Glomerular visceral epithelial cell (primary cell): Measurements from ENCODE around the gene PADI2.

ENCODE experiments used
- DNase-seq: peaks from one replicate; pipeline ENCODE4 v3.0.0-alpha.2; 2016; ENCODE audit errors: extremely low spot score

PADI2 gene

GRCh38 chr1:17081439-17081838 is 37.8 kb downstream of the PADI2 start:
- no peak for DNase-seq

DNA sequence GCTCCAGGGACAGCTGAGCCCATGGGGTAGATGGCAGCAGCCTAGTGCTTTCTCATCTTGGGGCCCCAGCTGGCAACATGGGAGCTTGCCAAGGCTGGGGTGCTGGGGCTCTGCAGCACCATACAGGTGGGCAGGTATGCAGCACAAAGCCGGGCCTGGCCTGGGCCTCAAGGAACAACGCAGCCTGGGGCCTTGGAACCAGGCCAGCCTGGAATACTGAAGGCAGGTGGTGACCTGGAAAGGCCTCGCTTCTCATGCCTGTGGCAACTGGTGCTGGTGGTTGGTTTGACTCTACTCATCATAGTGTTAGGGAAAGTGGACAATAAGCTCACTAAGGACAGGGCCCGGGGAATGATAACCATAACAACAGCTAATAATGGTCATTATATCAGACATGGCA is 38.4 kb downstream of the PADI2 start:
- no peak for DNase-seq

GRCh38 chr1:17080085-17080759 is 39.0 kb downstream of the PADI2 start:
- DNase-seq, result no peak

GRCh38 chr1:17078991-17079868 is 40.0 kb downstream of the PADI2 start:
- no peak for DNase-seq

DNA sequence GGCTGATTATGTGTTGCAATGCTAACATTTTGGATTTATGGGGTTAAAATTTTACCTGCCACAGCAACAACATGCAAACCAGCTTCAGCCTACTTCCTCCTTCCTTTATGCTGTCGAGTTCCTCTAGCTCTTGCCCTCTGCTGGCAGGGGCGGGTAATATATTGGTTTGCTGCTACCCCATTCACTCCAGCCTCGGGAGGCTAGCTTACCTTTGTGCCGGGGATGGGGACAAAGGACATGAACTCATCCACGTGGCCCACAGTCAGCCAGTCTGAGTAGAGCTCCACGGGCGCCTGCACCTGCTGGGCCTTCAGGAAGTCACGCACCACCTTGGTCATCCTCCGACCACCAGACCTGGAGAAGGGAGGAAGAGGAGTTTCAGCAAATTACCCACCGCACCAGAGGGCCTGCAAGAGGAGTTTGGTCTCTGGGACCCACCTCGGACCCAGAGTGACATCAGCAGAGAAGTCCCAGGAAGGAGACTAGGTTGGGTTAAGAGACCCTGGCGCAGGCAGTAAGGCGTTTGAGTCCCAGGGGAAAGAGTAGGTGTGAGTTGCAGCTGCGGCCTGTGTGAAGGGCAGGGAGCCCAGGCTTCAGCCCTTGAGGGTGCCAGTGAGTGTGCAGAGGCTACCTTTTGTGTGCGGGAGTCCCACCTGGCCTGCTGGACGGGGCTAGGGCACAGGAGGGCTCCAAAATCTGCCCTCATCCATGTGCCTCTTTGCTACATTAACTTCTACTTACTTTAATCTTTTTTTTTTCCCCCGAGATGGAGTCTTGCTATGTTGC is 43.6 kb downstream of the PADI2 start:
- peak; percentile 36 for DNase-seq

DNA sequence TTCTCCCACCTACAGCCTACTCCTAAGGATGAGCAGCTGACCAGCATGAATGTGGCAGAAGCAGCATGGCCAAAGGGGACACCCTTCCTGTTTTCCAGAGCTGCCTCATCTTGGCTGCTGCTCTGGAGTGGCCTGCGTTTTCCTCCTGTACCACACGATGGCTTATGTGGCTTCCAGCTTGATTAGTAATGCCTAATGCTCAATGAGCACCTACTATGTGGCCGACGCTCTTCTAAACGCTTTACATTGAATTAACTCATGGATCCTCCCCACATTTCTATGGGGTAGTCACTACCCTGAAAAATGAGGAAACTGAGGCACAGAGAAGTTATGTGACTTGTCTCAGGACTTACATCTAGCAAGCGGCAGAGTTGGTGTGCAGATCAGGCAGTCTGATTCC is 47.5 kb downstream of the PADI2 start:
- DNase-seq, result no peak

GRCh38 chr1:17070163-17070525 is 49.1 kb downstream of the PADI2 start:
- no peak for DNase-seq

- no peak for DNase-seq
These were observed 49.6 kb downstream of the PADI2 start for GRCh38 chr1:17069452-17070162.

DNA sequence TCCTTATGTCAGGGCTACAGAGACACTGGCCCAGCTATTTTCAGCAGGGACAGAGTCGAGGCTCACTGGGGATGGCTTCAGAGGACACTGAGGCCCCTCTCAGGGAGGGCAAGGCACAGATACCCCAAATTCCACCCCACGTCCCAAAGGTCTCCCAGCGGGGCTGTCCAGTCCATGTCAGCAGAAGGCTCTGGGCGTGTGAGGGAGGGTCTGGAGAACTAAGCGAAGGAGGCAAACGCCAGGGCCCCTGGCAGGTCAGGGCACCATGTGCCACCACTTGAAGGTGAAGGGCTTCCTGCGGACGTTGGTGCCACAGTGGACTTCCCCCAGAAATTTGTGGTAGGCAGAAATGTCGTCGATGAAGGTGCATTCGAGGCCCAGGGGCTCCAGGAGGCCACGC is 50.5 kb downstream of the PADI2 start:
- DNase-seq, result no peak

- DNase-seq, result no peak
These were observed 51.6 kb downstream of the PADI2 start for GRCh38 chr1:17067465-17068240.

GRCh38 chr1:17067069-17067426 is 52.2 kb downstream of the PADI2 start:
- DNase-seq, result no peak

DNA sequence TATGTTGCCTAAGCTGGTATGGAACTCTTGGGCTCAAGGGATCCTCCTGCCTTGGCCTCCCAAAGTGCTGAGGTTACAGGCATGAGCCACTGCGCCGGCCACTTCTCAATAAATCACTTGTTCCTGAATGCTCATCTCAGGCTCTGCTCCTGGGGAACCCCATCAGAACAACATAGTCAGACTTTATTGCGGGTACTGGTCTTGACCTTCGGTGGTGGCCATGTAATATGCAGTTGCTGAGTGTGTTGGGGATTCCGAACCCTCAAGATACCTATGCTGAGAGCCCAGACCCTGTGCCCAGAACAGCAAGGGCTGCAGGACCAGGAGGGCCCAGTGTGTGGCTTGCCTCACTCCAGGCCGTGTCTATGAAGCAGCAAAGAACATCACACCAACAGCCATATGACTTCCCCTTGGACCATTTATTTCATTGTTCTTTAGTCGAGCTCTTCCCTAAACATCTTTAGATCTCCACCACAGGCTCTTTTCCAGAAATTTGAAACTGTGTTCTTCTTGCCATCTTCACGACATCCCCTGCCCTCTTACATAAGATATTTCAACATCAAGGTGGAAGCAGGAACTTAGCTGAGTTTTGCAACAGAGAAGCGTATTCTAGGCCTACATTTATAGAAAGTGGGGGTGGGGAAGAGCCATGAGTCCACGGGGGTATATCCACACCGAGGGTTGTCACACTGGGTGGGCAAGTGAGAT is 52.7 kb downstream of the PADI2 start:
- no peak for DNase-seq

DNA sequence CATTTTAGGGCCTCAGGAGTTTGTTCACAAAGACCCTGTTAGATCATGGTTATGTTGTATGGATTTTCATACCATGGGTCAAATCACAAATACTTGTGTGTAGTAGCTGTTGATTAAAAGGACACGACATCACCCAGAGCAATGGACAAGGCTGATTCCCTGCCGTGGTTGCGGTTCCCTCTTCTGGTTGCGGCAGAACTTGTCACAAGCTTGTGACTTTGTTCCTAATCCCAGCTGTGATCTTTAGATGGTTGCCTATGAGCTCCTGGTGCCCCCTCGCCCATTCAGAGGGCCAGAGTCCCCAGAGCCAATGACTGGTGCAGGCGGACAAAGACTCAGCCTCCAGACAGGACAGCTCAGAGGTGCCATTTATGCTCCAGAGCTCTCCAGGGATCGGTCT is 53.6 kb downstream of the PADI2 start:
- no peak for DNase-seq

- peak; percentile 20 for DNase-seq
These were observed 56.5 kb downstream of the PADI2 start for GRCh38 chr1:17062751-17063150.

DNA sequence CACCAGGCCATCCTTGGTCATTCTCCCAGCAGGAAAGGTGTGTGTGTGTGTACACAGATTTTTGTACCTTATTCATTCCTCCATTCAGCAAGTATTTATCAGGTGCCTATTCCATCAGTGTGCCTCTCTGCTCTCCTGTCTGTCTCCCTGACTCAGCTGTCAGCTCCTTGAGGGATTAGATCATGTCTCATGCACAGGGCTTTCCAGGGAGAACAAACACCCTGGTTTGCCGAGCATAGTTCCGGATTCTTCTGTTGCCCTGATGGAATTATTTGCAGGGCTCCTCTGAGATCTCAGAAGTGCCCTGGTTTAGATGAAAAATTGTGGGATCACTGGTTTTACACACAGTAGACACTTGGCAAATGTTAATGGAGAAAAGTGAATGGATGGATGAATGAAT is 57.4 kb downstream of the PADI2 start:
- DNase-seq, result peak; percentile 84

- peak; percentile 18 for DNase-seq
These were observed 57.8 kb downstream of the PADI2 start for GRCh38 chr1:17061486-17061885.

DNA sequence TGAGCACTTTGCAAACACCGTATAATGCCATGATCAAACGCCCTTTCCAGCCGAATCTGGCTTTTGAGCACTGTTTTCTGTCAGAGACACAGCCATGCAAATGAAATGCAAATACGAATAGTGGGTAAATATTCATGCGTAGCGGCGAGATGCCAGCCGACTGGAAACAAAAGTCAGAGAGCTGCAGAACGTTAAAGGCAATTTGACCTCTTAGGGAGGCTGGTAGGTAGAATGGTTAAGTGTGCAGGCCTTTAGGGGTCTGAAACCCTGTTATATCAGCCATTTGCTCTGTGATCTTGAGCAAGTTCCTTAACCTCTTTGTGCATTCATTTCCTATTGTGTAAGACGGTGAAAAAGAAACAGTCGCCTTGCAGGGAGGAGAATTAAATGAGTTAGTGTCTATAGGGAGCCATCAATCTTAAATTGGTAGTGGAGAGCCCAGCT is 58.9 kb downstream of the PADI2 start:
- DNase-seq, result no peak

- peak; percentile 80 for DNase-seq
These were observed 59.6 kb downstream of the PADI2 start for GRCh38 chr1:17059391-17060305.

GRCh38 chr1:17056551-17056950 is 62.7 kb downstream of the PADI2 start:
- DNase-seq, result no peak
